ENCODE measurements around the gene RAD50.
A peak's percentile ranks its signal among the peaks of the same experiment; 100 is the strongest.

Gene RAD50

DNA sequence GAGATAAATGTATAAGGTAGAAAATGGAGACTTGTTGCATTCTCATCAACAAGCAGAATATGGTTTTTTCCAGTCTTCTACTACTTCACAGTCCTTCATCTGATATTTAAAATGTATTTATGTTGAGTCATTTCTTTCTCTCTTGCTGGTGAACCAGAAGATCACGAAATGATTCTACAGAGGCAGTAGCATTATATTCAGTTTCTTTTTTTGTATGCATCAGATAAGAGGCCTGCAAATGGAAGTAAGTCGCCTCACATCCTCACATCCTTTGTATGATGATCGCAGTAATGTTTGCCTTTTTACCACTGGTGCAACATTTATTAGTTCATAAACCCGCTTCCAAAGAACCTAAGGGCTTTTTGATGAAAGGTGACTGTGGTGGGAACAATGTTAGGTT is 79.1 kb downstream of the RAD50 start:
- no peak for DNase-seq

DNA sequence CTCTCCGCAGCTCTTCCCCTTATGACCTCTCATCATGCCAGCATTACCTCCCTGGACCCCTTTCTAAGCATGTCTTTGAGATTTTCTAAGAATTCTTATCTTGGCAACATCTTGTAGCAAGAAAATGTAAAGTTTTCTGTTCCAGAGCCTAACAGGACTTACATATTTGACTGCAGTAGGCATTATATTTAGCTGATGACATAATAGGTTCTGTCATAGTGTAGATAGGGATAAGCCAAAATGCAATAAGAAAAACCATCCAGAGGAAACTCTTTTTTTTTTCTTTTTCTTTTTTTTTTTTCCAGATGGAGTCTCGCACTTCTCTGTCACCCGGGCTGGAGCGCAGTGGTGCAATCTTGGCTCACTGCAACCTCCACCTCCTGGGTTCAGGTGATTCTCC is 80.5 kb downstream of the RAD50 start:
- DNase-seq, result no peak

GRCh38 chr5:132639706-132640130 is 82.9 kb downstream of the RAD50 start:
- DNase-seq, result no peak

GRCh38 chr5:132640613-132641012 is 83.8 kb downstream of the RAD50 start:
- DNase-seq, result no peak

GRCh38 chr5:132641241-132641723 is 84.5 kb downstream of the RAD50 start:
- peak; percentile 15 for DNase-seq

DNA sequence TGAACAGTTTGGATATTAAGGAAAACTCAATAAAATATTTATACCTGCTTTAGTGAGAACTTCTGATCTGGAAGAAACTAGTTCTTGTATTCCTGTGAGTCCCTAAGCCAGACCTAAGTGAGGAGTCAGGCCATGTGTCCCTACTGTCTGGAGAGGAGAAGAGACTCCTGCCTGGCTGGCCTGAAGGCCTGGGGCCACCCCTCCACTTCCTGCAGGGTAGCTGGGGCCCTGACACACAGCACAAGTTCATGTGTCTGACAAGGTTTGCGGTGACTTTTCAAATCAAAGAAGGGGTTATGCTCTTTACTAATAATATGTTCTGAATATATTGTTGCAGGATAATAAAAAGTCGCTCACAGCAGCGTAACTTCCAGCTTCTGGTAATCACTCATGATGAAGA is 85.1 kb downstream of the RAD50 start:
- no peak for DNase-seq

DNA sequence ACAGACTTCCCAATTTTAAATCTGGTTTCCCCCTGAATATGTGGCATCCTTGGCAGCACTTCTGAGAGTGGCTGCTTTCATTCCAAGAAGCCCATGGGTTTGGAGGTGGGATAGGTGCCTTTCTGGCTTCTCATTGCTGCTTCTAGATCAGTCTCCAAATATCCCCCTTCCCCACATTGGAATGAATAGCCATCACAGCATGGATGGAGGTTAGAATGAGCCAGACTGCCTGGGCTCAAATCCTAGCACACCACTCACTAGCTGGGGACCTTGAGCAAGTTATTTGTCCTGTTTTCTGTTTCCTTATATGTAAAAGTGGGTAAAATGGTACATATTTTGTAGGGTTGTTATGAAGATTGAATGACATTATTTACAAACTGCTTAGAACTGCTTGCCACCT is 87.4 kb downstream of the RAD50 start:
- no peak for DNase-seq

GRCh38 chr5:132646583-132647266 is 89.9 kb downstream of the RAD50 start:
- no peak for DNase-seq

GRCh38 chr5:132647473-132647872 is 90.7 kb downstream of the RAD50 start:
- no peak for DNase-seq

DNA sequence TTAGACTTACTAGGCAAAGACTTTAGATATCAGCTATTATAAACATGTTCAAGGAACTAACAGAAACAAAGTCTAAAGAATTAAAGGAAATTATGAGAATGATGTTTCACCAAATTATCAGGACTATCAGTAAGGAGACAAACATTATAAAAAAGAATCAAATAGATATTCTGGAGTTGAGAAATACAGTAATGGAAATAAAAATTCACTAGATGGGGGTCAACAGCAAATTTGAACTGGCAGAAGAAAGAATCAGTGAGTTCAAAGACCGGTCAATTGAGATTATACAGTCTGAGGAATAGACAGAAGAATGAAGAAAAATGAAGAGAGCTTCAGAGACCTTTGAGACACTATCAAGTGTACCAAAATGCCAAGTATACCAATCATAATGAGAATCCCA is 91.6 kb downstream of the RAD50 start:
- no peak for DNase-seq

- DNase-seq, result no peak
Measured at GRCh38 chr5:132651838-132652469, 95.2 kb downstream of the RAD50 start.

DNA sequence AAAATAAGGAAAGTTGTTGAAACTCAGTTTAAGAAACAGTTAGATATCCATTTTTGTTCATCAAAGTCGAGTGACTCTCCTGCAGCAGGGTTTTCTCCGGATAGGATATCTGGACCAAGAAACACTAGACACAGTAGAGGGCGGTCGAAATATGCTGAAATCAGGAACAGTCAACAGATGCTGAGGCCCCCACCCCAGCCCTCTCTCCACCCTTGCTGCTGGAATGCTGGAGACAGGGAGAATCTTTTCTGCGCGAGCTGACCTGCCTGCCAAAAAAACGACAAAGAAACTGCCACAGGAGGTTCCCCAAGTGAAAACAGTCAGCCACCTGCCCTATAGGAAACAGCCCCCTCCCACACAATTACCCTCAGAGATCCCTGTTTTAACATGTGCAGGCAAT is 96.9 kb downstream of the RAD50 start:
- DNase-seq, result no peak

- DNase-seq, result peak; percentile 9
Measured at GRCh38 chr5:132655821-132656773, 99.3 kb downstream of the RAD50 start.

DNA sequence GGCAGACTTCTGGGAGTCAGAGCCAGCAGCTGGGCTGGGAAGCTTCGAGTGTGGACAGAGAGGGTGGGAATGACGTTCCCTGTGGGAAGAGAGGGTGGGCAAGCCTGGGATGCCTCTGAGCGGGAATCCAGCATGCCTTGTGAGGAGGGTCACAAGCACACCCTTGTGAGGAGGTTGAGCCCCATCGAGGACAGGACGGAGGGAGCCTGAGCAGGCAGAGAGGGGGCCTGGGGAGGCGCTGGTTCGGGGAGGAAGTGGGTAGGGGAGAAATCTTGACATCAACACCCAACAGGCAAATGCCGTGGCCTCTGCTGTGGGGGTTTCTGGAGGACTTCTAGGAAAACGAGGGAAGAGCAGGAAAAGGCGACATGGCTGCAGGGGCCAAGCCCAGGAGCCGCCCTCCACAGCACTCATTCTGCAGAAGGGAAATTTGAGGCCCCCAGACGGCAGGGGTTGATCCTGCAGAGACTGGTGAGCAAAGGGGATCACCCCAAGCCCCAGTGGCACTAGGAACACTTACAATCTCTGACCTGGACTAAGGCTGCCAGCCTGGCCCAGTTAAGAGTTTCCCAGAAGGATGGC is 100.1 kb downstream of the RAD50 start:
- no peak for DNase-seq

GRCh38 chr5:132657676-132658380 is 101.1 kb downstream of the RAD50 start, which contains the start of gene IL13:
Gene IL13, plus strand, starts transcription at chr5:132658173. Its CDS starts 14 bp downstream, at chr5:132658187.
- DNase-seq, result no peak

DNA sequence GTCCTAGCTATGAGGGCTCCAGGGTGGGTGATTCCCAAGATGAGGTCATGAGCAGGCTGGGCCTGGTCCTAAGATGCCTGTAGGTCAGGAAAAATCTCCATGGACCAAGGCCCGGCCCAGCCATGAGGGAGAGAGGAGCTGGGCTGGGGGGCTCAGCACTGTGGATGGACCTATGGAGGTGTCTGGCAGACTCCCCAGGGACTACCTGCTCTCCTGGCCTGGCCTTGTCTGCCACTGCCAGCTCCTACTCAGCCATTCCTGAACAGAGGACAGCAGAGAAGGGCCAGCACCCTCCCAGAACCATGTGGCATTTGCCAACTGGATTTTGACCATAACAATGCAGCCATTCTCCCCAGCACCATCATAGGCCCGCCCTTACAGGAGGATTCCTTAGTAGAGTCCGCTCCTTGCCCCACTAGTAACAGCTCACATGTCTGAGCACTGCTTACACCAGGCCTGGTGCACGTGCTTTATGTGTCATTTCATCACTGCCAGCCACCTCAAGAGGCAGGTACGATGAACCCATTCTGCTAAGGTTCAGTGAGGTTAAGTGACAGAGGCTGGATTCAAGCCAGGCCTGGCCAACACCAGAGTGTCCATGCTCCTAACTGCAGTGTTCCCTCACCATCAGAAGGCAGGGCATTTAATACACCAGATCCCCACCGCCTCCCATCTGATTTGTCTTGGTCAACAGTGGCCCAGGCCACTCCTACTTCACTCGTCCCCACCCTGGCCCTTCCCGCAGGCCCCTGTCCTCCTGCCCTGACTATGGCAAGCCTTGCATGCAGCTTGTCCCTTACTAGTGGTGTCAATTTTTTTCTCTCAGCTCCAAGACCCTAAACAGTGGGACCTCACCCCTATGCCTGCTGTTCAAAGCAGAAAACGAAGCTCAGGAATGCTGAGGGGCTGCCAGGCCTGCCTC is 101.9 kb downstream of the RAD50 start:
- no peak for DNase-seq

DNA sequence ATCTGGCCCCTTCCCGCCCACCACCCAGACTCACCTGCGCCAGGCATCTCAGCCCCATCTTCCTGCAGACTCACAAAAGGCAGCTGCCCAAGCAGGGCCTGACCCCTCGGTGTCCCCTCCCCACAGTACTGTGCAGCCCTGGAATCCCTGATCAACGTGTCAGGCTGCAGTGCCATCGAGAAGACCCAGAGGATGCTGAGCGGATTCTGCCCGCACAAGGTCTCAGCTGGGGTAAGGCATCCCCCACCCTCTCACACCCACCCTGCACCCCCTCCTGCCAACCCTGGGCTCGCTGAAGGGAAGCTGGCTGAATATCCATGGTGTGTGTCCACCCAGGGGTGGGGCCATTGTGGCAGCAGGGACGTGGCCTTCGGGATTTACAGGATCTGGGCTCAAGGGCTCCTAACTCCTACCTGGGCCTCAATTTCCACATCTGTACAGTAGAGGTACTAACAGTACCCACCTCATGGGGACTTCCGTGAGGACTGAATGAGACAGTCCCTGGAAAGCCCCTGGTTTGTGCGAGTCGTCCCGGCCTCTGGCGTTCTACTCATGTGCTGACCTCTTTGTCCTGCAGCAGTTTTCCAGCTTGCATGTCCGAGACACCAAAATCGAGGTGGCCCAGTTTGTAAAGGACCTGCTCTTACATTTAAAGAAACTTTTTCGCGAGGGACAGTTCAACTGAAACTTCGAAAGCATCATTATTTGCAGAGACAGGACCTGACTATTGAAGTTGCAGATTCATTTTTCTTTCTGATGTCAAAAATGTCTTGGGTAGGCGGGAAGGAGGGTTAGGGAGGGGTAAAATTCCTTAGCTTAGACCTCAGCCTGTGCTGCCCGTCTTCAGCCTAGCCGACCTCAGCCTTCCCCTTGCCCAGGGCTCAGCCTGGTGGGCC is 103.1 kb downstream of the RAD50 start:
- no peak for DNase-seq

GRCh38 chr5:132661231-132662003 is 104.6 kb downstream of the RAD50 start:
- DNase-seq, result peak; percentile 25

DNA sequence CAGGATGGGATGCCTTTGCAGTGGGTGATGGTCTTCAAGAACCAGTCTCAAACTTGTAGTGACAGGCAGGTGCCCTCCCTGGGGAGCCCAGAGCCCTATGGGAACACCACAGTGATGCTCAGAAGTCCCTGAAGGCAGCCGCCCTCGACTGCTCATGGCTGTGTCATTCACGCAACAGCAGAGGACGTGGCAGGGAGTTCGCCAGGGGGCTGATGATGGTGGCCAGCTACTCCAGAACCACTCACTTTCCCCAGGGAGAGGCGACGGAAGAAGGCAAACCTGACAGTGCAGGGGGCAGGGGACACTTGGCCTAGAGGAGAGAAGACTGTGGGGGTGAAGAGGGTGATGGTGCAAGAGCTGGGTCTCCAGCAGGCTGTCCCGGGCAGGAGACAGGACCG is 105.2 kb downstream of the RAD50 start:
- DNase-seq, result no peak
